OCI-M2 (cell line): ENCODE data around the gene RNF113B.

Source experiments
- DNase-seq: peaks from one replicate; lab custom pipeline; 2025; ENCODE audit not compliant: unreplicated experiment; lab: John Stamatoyannopoulos, UW

RNF113B gene

DNA sequence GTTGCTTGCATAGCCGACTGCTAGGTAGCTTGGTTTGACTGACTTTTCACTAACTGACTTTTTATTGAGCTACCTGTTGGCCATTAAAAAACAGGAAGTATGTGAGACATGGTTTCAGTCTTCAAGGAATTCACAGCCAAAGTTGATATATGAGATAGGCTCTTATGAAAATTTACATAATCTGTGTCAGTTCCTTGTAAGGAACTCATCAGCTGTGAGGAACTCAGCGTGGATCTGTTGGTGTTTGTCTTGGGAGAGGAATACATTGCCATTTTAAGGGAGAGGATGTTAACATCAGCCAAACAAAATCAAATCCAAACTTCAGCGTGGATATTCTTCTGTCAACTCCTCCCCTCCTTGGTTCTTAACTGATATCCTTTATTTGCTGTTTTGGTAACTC lies 2.0 kb downstream of the RNF113B start:
- no peak for DNase-seq

DNA sequence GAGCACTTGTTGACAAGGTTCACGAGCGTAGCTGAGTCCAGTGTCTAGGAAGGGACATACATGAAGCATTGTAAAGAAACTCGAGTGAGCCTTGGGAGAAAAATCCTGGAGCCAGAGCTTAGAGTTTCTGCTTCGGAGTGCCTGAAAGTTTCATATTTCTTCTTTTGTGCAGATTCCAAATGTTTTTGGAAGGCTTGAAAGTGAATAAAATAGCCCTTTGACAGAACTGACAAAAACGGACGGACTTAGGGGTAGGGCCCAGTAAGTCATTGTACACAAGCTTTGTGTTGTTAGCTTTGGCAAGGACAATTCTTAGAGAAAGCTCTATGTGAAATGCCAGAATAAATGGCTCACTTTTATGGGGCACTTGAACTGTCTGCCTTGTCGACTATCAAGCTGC lies 2.8 kb downstream of the RNF113B start:
- no peak for DNase-seq

DNA sequence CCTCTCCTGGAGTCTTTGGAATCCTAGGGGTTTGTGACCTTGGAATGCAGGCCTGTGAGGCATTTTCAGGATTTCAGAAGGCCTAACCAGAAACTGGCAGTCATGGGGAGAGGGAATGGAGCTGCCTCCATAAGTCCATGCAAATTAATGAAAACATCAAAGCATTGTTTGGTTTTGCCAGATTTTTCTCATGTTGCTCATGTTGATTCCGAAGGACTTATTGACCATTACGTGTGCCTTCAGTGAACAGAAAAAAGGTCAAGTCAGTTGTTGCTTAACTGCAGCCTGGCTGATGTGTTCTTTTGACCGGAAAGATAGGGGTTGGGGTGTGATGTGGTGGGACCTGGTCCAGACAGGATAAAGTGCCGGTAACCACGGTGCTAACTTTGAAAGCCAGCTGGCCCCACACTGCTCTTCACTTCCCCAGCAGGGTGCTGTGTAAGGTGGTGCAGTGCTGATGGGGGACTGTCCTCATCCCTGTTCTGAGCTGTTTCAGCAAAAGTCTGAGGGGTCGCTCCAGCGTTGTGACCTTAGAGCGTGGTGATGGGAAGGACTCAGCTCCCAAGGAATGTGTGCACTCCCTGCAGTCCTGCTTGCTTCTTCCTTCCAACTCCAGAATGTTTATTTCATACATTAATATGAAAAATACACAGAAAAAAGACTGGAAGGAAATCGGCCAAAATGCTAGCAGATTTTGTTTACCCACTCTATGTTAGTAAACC lies 3.5 kb downstream of the RNF113B start:
- no peak for DNase-seq

DNA sequence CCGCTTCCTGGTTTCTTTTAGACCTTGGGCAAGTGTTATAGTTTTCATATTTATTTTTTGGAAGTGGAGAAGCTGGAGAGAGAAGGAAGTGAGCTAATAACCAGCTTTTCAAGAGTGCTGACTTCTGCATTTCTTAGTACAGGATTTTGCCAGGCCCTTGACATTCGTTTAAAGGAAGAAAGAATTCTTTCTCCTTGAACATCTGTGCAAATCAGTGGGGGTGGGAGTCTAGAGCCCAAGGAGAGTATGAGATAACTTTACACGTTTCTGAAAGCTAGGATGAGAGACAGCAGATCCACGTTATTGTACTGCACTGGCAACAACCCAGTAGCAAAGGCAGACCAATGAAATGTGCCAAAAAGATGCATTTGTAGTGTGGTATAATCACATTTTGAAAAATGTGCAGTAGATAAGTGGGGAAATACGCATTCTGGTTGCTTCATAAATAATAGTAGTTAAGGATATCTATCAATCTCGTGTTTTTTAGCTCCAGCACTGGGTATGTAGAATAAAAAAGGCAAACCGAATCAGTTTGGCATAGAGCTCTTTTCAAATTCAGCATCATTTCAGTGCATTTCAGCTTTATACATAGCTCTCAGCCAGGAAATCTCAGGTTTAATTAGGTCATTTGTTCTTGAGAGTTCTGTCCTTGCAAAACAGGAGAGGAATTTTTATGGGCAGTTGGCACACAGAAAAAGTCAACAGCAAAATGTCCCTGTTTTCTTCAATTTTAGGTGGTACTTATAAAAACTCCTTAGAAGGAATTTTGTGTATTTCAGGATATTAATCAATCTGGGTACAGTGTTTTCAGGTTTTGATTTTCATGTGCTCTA lies 4.3 kb downstream of the RNF113B start:
- no peak for DNase-seq

DNA sequence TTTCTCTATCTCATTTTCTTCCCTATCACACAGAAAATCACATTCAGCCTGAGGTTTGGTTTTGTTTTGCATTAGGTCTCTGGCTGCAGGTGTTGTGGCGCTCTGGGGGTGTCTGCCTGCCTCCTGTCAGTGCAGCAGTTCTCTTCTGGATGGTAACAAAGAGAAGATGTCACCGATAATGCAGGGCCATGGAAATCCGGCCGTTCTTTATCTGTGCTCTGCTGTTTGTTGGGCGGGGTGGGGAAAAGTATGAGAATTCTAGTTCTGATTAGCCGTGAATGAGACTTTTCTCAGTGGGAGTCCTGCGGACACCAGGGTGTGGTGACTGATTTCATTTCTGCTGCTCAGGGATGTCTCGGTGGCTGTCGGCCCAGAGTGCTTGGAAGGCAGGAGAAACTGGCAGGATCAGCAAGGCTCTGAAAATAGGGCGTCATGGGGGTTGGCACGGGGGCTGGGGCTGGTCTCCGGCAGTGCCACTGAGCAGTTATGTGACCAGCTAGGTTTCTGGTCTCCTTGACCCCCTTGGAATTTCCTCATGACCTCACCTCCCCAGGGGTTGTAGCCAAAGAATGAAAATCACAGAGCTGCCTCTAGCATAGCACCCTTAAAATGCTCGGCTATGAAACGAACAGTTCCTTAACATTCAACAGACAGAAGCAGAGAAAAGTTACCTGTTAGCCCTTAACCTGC lies 5.0 kb downstream of the RNF113B start:
- no peak for DNase-seq

DNA sequence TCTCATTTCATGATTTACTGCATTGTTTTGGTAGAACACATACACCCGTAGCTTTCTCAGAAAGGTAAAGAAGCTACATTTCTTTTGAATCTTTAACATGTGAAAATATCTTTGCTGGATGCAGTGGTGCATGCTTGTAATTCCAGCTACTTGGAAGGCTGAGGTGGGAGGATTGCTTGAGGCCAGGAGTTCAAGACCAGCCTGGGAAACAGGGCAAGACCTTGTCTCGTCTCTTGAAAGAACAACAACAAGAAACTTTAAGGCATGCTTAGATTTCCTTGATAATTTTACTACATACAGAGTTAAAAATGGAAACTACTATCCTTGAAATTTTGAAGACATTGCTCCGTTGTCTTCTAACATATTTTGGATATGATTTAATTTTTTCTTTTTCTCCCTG lies 7.7 kb downstream of the RNF113B start:
- no peak for DNase-seq

DNA sequence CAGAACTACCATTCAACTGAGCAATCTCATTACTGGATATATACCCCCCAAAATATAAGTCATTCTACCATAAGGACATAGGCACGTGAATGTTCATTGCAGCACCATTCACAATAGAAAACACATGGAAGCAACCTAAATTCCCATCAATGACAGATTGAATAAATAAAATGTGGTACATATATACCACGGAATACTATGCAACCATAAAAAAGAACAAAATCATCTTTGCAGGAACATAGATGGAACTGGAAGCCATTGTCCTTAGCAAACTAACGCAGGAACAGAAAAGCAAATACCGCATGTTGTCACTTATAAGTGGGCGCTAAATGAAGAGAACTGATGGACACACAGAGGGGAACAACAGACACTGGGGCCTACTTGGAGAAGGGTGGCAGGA lies 14.1 kb downstream of the RNF113B start:
- no peak for DNase-seq

DNA sequence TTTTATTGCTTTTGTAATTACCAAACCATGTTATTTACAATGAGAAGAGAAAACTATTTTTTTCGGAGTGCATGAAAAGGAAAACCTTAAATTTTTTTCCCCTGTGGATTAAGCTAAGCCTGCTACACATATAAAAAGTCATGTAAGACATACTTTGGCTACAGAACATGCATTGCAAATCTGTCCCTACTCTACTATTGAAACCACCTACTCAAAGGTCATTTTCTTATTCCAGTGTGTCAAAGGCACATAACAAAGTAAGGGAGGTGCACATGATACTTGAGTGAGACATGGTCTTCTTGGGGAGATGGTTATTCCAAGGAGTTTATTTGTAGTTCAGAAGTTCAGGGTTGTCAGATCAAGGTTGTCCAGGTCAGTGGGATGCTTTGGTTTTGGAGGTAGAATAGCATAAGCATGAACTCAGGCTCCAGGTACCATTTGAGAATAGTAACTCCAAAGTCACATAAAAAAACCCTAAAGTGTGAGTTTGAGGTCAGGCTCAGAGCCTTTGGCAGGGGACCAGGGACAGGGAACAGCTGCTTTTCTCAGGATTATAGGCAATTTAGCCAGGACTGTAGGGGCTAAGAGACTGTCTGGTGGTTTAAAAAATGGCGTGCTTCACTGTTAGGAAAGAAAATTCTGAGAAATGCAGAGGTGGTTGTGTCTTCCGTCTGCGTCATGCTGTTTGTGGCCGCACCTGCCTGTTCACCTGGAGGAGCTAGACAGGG lies 18.7 kb downstream of the RNF113B start:
- DNase-seq, result no peak

DNA sequence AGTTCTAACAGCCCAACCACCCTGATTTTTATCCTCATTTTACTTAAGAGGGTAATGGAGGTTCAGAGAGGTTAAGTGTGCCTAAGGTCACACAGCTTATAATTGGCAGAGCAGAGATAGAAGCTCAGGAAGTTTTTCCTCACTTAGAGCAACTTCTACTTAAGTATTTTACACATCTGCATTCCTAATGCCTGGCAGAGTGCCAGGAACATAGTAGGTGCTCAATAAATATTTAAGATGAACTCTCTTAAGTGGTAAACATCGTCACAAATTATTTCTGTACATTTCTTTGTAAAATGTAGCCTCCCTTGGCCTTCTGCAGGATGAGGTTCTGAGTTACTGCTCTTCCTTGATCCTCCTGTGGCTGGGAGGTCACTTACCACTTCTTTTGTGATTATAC lies 19.5 kb downstream of the RNF113B start:
- no peak for DNase-seq

DNA sequence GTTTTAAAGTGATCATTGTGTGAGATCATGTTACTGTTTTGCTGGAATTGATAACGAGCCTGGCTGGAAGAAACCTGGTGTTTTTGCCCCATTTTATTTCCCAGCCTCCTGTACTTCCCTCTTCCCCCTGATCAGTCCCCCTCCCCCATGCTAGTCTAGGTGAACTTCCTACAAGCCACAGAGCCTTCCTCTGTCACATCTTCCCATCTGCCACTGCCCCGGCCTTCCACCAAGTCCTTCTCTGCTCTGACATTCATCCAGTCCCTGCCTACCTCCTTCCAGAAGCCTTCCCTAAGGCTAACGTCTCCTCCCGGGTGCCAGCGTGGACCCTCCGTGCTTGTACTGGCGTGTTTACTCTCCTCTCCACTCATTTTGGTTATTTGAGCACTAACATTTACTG lies 19.9 kb downstream of the RNF113B start:
- no peak for DNase-seq

DNA sequence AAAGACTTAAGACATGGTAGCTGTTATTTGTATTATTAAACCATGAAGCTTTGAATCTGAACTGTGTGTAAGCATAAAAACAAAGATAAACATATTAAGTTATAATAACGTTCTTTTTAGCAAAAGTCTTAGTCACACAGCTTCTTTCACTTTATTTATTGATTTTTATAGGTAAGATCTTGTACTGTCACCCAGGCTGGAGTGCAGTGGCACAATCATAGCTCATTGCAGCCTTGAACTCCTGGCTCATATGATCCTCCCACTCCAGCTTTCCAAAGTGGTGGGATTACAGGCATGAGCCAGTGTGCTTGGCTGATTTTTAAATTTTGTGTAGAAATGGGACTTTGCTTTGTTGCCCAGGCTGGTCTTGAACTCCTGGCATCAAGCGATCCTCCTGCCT lies 20.8 kb downstream of the RNF113B start:
- no peak for DNase-seq

DNA sequence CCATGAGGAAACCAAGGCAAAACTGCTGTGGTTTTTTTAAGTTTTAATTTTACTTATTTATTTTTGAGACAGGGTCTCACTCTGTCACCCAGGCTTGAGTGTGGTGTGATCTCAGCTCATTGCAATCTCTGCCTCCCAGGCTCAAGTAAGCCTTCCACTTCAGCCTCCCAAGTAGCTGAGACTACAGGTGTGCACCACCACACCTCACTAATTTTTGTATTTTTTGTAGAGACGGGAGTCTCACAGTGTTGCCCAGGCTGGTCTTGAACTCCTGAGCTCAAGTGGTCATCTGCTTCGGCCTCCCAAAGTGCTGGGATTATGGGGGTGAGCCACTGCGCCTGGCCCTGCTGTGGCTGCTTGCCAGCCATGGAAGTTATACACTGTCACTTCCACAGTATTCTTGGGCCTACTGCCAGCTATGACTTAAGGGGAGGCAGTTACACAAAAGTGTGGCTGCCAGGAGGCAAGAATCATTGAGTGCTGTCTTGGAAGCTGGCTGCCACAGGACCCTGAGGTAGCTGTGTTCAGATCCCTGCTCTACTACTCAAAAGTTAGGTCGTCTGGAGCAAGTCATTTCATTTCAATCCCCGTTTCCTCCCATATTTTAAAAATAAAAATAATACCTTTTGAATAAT lies 21.5 kb downstream of the RNF113B start:
- no peak for DNase-seq

DNA sequence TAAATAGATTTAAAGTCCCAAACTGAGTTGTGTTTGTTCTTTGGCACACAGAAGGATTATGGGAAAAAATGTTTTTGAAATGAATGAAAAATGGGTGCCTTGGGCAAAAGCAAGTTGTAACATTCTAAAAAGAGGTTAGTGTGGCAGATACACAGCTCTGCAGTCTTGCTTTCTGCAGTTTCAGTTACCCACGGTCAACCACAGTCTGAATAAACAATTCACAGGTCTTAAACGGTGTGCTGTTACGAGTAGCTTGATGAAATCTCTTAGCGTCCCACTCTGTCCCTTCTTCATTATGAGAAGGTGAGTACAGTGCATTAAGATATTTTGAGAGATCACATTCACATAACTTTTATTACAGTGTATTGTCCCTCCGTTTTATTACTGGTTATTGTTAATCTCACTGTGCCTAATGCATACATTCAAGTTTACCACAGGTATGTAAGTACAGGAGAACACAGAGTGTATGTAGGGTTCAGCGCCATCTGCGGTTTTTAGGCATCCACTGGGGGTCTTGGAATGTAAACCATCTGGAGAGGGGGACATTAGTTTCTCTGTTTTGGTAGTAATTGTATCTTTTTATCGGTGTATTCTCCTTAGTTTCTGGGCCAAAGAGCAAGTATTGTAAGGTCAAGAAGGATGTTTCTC lies 26.1 kb downstream of the RNF113B start:
- DNase-seq, result no peak

DNA sequence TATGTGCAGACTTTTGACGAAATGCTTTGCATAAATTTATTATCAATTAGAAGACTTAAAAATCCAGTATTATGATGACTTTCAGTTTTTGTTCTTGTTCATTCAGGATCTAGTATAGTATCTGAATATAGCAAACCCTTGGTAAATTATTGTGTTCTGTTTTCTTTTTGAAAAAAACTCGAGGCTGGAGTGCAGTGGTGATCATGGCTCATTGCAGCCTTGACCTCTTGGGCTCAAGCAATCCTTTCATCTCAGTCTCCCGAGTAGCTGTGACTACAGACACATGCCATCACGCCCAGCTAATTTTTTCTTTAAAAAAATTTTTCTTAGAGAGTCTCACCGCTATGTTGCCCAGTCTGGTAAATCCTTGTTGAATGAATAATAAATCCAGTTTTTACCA lies 29.5 kb downstream of the RNF113B start:
- no peak for DNase-seq

DNA sequence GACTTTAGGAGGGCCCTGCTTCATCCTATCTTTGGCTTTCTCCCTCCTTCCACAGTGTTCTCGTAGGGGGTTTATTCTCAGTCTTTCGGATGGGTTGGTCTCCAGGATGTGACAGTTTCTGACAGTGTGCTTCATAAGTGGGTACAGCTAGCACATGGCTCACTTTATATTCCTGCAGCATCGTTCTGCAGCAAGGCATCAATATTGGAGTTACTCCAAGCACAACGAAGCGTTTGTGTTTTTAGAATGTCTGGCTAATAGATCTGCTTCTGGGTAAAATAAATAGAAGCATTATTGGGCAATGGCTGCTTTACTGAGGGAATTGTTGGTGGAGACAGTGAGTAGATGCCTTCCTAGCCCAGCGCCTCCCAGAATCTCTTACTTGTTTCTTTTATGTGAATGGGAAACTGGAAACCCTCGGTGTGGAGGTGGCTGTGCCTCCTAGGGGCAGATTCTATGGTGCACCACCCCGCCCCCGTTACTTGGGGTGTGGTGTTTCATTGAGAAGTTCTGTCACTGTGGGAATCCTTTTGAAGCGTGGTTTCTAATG lies 32.2 kb downstream of the RNF113B start:
- no peak for DNase-seq

DNA sequence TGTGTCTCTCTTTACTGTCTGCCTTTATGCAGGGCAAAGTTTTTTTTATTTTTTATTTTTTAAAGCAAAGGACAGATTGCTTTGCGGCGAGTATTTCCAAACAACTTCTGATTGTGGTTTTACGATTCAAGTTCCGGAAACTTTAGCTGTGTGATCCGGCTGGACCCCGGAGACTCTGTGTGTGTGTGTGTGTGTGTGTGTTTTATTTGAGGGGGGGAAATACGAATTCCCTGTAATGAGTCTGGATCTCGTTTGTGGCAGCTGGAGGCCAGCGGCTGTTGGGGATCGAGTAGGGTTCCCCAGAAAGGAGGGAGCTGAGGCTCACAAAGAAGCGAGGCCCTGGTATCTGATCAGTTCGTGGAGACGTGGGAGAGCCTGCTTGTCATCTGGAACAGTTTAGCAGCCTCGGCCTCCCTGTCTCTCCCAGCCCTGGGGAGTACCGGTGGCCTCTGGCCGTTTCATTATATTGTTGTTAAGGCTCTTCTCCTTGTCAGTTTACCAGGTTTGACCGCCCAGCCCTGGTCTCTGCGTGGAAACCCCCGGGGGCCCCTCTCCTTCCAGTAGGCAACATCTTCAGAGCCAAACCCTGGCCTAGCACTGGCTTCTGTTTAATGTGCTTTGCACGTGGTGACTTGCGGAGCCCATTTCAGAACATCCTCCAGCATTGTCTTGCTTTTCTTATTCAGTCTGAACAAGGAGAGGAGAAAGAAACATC lies 32.9 kb downstream of the RNF113B start:
- DNase-seq, result no peak

DNA sequence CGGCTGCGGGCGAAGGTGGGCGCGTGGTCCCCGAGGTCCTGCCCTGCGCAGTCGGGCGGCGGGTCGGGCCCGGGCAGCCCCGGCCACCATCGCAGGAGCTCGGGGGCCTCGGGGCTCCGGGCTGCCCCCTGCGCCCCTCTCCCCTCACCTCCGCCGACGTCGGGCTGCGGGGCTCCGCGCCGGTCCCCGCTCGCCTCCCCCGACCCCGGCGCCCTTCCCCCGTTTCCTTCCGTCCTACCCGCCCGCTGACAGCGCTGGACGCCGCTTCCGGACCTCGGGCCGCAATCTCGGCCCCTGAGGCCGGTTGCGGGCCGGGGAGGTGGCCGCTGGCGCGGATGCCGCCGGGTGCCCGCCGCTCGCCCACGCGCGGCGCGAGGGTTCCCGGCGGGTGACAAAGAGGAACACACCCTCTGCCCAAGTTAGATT lies 33.5 kb downstream of the RNF113B start:
- DNase-seq, result no peak

DNA sequence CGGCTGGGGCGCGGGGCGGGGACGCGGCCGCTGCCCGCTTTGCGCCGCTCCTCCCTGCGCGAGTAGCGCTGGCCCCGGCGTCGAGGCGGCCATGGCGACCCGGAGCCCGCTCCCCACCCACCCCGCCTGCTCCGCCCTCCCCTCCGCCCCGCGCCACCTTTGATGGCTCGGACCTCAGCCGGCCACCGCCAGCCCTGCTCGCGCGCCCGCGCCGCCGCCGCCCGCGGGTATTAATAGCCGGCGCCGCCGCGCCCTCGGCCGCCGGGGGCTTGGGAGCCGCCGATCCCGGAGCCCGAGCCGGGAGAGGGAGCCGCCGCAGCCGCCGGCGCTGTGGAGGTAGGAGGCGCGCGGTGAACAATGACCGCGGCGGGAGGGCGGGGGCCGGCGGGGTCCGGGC lies 33.9 kb downstream of the RNF113B start:
- no peak for DNase-seq

DNA sequence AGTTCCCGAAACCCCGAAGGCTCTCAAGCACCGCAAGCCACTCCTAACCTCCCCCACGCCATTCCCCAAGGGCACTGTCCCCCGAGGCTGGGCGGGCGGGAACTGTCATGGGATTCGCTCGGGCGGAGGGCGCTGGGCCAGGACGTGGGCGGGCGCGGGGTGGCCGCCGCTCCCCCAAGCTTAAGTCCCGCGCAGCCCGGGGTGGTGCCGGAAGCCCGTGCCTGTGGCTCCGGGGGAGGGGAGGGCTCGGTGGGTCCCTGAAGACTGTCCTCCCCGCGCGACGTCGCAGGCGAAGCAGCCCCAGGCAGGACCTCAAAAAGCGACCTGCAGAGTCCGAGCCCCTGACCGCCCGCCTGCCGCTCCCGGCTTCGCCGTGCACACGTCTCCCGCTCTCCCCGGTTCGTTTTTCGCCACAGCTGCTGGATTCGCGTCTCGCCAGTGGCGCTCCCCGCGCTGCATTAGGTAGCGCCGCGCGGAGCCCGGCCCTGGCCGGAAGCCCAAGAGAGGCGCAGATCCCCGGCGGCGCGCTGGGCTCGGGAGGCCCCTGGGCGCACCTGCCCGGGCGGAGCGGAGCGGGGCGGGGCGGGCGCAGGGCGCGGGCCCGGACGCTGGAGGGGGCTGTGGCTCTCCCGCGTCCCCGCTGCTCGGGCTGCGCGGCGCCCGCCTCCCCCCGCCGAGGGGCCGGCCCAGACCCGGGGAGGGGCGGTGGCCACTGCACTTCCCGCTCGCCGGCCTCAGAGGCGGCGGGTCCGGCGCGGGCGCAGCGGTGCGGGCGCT lies 34.5 kb downstream of the RNF113B start, which contains the start of gene FARP1:
Gene FARP1, plus strand, starts transcription at position 715 of the 777 bp plus-strand sequence. CDS start 70,149 bp downstream, outside the sequence.
- no peak for DNase-seq
